Measurements from ENCODE around the gene TOB1.

The TOB1 gene

DNA sequence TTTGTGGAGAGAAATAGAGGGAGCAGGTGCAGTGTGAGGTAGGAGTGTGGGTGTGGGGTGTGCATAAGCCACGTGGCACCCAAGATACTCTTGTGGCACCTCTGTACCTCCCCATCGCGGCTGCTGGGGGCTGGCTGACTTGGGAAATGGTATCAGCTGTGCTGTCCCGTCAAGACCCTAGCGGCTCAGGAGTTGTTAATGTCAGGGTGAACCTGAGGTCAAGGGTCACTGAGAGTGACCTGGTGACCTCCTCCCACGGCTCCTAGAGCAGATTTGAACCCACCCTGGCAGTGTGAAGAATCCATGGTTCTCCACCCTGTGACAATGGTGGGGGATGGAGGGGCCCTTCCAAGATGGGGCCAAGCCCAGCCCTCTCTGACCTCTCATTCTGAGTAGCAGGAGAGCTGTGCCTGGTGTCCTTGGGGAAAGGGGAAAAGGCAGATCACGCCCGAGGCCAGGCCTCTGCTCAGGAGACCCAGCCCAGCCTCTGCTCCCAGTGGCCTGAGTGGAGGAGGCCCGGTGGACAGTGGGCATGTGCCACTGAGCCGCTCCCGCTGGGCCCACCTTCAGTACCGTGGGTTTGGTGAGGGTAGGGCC lies 33.8 kb downstream of the TOB1 start:
- DNase-seq (ENCODE audit: low read depth) = no peak

DNA sequence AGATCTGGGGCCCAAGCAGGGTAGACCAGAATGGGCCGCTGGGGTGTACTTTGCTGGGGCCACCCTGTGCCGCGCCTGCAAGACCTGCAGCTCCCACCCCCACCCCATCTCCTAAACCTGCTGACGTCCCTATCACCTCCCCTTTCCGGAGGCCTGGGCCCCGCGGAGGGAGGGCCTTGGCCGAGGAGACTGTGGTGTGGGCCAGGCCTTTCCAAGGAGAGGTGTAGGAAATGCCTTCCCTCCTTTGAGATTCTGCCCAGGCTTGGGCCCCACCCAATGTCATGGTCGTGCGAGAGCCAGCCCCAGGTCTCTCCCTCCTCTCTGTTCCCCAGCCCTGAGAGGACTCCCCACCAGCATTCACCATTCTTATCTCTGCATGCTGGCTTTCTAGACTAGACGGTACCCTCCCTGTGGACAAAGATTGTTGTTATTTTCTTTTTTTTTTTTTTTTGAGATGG lies 34.7 kb downstream of the TOB1 start:
- DNase-seq (ENCODE audit: low read depth) = no peak

DNA sequence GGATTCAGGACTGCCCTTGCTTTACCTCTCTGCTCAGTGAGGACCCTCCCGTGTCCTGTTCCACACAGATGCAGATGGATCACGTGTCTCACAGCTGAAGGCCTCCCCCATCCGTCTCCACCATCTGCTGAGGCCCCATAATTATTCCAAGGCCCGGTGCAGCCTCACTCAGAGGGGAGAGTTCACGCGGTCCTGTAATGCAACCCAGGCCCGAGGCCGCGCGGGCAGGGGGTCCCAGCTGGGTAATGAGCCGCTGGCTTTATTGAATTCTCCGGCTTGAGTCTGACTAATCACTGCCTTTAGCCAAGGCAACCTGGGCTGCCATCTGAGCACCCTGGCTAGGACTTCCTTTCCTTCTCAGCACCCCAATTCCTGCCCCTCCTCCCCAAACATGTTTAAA lies 35.2 kb downstream of the TOB1 start:
- no peak for DNase-seq (ENCODE audit: low read depth)

DNA sequence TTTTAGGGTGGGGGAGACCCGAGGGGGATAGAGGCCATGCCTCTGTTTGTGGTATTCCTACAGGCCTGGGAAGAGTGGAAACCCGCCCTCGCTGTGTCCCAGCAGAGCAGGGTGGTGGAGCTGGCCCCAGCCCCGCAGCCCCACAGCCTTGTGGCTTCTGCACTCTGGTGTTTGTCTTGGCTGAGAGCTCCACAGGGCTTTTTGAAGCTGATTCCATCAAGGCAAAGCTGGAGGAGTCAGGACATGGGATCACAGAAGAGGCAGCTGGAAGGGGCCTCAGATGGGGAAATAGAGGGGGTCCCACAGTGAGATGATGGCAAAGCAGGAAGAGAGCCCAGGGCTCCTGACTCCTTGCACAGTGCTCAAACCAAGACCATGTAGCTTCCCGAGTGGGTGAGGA lies 35.8 kb downstream of the TOB1 start:
- no peak for DNase-seq (ENCODE audit: low read depth)

GRCh38 chr17:50829332-50829731 lies 36.8 kb downstream of the TOB1 start:
- no peak for DNase-seq (ENCODE audit: low read depth)

DNA sequence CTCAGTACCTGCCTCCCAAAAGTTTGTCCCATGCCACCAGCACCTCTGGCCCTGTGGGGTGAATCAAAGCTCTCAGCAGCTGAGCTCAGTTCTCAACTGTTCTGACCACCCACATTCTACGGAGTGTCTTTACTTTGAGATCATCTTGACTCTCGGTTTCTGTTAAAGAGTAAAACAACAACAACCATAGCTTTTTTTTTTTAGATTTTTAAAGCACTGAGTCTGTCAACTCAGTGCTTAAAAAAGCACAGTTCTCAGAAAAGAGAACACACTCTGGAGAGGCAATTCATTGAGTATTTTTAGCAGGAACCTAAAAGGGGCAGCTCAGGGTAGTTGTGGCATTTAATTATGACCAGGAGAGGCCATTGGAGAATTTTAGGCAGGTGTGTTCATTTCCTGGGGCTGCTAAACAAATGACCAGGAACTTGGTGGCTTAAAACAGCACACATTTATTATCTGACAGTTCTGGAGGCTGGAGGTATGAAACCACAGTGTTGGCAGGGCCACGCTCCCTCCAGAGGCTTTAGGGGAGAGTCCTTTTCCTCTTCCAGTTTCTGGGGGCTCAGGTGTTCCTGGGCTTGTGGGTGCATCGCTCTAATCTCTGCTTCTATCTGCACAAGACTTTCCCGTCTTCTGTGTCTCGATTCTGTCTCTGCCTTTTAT lies 37.5 kb downstream of the TOB1 start:
- no peak for DNase-seq (ENCODE audit: low read depth)

DNA sequence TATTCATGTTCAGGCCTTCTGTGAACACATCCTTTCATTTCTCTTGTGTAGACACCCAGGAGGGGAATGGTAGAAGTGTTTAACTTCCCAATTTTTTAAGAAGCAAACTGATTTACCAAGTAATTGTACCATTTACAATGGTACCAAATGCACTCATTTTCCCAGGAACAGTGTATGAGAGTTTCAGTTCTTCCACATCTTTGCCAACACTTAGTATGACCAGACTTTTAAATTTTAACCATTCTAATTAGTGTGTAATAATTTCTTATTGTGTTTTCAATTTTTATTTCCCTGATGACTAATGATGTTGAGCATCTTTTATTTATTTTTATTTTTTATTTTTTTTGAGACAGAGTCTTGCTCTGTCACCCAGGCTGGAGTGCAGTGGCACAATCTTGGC lies 41.0 kb downstream of the TOB1 start:
- DNase-seq (ENCODE audit: low read depth) = no peak

GRCh38 chr17:50824429-50824828 lies 41.7 kb downstream of the TOB1 start:
- DNase-seq (ENCODE audit: low read depth) = no peak

- DNase-seq (ENCODE audit: low read depth) = no peak
Observed at GRCh38 chr17:50822550-50822949, 43.6 kb downstream of the TOB1 start.

DNA sequence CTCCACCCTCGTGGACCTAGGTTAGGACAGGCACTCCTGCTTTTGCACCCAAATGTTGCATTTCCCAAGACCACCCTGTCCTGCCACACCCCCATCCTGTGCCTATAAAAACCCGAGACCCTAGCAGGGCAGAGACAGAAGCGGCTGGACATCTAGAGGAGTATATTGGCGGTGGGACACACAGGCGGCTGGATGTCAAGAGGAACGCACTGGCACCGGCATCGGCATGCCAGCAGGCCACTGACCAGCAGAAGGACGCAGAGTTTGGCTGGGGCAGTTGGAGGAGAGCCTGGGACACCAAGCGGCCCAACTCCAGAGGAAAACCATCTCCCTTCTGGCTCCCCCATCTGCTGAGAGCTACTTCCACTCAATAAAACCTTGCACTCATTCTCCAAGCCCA lies 45.5 kb downstream of the TOB1 start:
- no peak for DNase-seq (ENCODE audit: low read depth)

GRCh38 chr17:50818921-50819657 lies 47.1 kb downstream of the TOB1 start:
- DNase-seq (ENCODE audit: low read depth) = no peak

DNA sequence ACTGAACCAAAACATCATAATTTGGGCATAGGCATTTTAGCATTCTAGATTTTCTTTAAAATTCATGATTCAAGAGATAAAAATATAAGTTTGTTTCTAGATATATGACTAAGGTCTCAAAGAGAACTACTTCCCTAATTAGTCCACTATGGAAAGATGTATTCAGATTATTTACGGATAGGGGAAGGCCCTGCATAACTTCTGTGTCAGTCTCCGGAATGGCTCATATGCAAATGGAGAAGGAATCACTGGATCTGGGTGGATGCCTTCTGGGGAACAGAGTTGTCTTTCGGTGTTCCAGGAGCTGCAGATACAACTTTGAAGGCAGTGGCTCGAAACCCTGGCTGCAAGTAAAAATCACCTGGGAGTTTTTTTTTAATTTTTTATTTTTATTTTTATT lies 47.9 kb downstream of the TOB1 start:
- DNase-seq (ENCODE audit: low read depth) = no peak

- DNase-seq (ENCODE audit: low read depth) = peak; percentile 30
Observed at GRCh38 chr17:50817838-50818237, 48.3 kb downstream of the TOB1 start.

DNA sequence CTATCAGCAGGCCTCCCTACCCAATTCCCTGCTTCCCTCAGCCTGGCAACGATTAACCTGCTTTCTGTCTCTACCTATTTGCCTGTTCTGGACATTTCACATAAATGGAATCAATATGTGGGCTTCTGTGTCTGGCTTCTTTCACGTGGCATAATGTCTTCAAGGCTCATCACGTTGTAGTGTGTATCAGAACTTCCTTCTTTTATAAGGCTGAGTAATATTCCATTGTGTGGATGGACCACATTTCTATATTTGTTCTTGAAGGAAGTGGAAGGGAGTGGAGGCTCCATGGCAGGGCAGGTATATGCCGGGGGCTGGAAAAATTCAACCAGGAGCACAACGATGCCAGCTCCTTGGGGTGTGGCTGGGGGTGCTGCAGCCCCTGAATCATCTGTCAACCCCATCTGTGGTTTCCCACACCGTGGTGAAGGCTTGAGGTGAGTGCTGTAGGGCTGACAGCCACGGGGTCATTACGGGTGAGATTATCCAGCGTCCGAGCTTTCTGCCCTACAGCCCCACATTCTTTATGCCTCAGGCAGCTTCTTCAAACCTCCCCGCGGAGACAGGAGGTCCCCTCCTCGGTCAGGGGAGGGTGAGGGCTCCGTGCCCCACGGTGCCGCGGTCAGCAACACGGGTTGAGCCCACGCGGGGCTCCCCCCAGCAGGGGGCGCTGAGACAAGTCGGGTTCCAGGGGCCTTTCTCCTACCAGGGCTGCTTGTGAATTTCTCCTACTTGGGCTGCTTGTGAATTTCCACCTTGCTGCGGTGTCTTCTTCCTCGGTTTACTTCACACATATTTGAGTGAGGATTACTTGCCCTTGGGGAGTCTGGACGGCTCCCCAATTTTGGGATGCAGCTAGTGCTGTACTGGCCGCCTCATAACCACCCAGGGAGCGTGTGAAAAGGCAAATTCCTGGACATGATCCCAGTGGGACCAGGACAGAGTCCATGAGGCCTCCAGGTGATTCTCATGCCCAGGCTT lies 49.1 kb downstream of the TOB1 start:
- DNase-seq (ENCODE audit: low read depth) = no peak

GRCh38 chr17:50816271-50816670 lies 49.9 kb downstream of the TOB1 start:
- DNase-seq (ENCODE audit: low read depth) = no peak

DNA sequence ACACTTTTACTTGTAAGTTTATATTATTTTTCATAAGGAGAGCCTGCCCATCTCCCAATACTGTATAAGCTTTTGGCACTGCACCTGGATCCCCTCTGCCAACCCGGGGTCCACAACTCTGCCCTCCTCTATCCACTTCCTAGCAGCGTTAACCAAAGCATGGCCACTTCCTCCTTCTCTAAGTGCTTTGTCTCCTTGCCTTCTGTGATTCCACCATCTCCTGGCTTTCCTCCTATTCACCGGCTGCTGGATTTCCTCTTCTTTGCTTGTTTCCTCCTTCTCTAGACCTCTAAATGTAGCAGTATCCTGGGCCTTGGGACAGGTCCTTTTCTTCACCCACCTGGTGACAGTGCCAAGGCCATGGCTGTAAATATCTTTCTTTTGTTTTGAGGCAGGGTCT lies 50.8 kb downstream of the TOB1 start:
- DNase-seq (ENCODE audit: low read depth) = no peak

DNA sequence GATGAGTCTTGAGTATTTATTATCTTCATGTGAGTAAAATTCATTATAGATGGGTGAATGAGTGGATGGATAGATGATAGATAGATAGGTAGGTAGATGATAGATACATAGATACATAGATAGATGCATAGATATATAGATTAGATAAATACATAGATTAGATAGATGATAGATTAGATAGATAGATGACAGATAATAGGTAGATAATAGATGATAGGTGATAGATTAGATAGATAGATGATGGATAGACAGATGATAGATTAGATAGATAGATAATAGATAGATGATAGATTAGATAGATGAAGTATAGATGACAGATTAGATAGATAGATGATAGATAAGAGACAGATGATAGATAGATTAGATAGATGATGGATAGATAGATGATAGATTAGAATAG lies 52.6 kb downstream of the TOB1 start:
- no peak for DNase-seq (ENCODE audit: low read depth)

Measured in HS-5 (cell line).